IPS DF 4.7 (cell line): ENCODE results near the gene GRB10.
"Not testable (repeated sequence)": the region's sequence is repeated elsewhere in the genome, so short reads cannot be mapped to it uniquely, and the experiment has no call there.

Experiments used
- DNase-seq: peaks from one replicate; pipeline ENCODE4 v3.0.0-alpha.2; 2013; ENCODE audit warnings: low spot score; ENCODE audit errors: extremely low read depth

The GRB10 gene

GRCh38 chr7:50745336-50745735, 37.4 kb downstream of the GRB10 start:
- no peak for DNase-seq

GRCh38 chr7:50743893-50744292, 38.8 kb downstream of the GRB10 start:
- no peak for DNase-seq

- DNase-seq = no peak
Measured at GRCh38 chr7:50743016-50743415, 39.7 kb downstream of the GRB10 start.

- DNase-seq = no peak
Measured at GRCh38 chr7:50742401-50742800, 40.3 kb downstream of the GRB10 start.

- DNase-seq = no peak
Measured at GRCh38 chr7:50739744-50740435, 42.8 kb downstream of the GRB10 start.

GRCh38 chr7:50738932-50739331, 43.8 kb downstream of the GRB10 start:
- DNase-seq = no peak

DNA sequence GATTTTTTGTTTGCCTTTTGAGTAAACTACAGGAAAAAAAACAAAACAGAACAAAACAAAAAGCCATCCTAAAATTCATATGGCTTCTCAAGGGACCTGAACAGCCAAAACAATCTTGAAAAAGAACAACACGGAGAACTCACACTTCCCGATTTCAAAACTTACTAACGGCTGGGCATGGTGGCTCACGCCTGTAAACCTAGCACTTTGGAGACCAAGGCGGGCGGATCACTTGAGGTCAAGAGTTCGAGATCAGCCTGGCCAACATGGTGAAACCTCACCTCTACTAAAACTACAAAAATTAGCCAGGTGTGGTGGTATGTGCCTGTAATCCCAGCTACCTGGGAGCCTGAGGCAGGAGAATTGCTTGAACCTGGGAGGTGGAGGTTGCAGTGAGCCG, 46.9 kb downstream of the GRB10 start:
- not testable (repeated sequence) for DNase-seq

DNA sequence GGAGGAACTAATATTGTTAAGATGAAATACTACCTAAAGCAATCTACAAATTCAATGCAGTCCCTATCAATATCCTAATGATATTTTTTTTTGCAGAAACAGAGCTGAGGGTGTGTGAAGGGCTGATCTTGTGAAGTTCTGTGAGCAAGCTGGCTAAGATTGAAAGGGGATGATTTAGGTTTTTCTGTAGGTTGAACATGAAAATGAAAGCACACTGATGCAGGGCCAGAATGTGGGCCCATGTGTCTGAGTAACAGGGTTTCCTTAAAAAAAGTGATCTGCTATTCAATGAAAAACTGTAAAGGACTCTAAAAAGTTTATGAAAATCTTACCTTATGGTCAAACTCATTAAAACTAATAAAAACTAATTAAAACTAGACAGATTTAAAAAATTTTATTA, 47.4 kb downstream of the GRB10 start:
- DNase-seq = no peak

GRCh38 chr7:50734246-50734645, 48.5 kb downstream of the GRB10 start:
- DNase-seq = no peak

GRCh38 chr7:50733552-50733951, 49.1 kb downstream of the GRB10 start:
- no peak for DNase-seq

DNA sequence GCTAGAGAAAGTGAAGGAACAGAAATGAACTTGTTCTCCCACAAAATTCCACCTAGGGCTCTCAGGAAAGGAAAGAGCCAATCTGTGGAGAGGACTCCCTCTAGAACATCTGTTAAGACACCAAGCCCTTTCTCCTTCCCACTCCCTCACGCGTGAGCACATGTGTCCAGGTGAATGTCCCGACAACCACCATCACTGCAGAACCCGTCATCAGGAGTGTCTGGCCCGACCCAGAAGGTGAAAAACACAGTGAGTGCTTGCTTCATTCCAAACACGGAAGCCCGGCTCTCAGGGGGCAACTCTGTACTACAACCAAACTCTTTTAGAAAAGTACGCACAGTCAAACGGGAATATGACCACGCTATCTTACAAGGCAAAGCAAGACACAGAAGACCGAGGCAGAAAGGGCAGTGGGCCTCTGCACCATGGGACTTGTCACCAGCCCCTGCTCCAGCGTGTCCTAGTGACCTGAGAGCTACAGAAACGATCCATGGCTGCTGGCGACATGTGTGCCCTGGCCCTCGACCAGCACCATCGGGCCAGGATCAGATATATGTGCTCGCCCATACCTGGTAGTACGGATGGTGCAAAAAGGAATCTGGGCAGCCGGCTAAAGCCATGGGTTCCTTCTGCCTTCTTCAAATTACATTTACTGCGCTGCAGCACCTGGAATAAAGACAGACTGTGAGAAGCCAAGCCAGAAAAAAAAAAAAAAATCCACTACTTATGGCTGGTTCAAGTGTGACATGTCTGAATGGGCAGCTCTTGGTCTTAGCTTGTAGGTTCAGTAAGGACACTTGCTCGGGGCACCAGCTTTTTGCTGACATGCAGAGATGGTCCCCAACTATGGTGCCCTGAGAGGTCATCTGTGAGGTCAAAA, 50.8 kb downstream of the GRB10 start:
- DNase-seq = no peak

DNA sequence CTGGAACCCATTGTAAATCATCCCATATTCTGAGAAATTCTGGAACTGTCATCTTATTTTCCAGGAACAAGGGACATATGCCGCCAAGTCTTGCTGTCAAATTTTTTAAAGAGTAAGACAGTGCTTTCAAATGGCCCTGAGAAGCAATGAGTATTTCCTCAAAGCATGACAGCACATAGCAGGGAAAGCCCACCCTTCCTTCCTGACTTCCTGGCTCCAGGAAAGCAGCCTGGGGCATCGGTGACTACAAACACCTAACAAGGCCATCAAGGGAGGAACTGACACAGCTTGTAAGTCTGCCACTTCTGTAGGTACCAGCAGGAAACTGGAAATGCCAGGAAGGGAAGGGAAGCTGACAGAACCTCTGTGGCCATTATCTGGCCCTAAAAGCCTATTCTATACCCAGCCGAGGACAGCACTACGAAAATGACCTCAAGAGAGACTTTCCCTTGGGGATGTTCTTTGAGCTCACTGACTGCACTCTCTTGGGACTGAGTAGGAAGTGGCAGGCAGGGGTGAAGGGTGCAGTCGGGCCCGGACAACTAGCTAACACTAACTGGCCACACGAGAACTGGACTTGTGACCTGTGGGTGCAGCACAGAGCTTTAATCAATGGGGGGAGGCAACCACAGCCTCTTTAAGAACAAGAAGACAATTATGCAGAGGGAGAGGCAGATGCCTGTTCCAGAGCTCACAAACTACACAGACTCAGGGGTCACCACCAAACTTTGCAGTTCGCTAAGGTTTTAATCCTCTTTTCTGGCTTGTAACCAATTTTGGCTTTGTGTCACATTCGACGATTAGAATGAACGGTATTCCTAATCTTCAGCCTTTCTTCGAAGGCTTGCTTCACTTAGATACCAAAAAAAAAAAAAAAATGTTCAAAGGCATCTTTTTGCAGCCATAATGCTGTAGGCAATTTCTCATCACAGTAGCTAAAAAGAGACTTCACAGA, 52.0 kb downstream of the GRB10 start:
- DNase-seq = no peak

DNA sequence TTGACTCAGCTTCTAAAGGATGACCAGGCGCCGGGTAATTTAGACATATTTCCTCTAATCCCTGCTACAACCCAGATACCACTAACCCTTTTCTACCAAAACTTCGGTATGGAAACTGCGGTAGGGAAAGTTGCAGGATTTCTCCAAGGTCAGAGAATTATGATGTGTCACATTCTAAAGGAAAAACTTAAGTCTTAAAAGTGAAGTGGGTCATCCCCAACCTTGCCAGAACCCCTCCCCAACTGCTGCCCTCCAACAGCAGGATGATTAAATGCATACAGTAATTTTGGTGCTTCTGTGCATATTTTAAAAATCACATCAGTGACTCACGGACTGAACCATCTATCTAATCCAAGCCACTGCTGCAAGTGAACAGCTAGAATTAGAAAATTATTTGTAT, 52.7 kb downstream of the GRB10 start:
- DNase-seq = no peak

DNA sequence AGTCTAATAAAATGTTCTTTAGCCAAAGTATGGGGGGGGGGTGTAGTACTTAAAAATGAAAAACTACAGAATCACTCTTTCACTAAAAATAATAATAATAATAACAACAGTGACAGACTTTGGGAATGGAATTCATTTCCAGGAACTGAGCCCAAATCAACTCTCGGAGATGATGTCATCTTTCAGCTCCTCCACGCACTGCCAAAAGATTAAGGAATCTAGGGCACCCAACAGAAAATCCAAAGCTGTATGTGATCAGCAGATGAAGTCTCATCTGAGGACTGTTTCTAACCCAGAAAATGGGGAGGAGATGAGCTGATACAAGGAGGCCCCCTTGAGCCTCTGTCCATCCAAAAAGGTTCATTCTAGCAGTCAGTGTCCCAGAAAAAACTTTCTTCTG, 54.5 kb downstream of the GRB10 start:
- no peak for DNase-seq

DNA sequence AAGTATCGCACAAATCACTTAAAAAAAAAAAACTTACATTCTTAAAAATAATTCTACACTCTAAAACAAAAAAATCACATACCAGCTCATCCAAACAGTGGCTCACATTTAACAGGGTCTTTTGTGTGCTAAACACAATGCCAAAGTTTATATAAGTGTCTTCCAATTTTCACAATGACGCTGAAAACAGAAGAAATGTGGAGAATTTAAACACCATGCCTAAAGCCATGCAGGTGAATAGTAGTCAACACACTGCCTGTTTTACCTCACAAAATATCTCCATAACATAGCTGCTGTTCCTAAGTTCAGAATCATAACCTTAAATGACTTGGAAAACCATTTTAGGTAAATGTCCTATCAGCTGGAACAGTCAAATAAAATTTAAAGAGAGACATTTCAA, 55.0 kb downstream of the GRB10 start:
- DNase-seq = no peak

DNA sequence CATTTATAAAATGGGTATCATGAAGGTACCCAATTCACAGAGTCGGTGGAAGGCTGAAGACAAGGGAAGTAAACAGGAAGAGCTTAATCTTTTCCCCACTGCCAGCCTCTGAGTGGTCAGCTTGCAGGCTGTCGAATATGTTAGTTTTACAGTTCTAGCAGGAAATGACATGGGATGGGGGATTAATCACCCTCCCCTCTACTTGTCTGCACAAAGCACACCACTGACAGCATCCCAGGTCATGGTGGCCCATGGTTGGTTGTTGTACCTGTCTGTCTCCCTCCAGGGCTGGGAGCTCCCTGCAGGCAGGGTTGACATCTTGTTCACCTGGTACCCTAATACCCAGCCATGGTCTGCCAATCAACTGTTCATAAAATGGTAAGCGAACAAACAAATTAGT, 55.6 kb downstream of the GRB10 start:
- DNase-seq = no peak

DNA sequence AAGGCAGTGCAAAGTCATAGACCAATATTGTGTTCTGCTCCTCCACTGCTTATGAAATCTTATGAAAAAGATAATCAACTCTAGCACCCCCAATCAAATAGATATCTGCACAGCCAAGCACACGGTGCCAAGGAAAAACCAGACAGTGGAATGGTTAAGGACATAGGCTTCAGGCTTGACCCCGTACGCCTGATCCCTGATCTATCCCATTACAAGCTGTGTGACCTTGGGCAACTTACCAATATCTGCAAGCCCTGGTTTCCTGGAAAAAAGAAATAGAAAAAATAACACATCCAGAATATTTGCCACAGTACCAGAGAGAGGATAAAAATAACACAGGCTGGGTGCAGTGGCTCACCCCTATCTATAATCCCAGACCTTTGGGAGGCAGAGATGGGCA, 56.9 kb downstream of the GRB10 start:
- no peak for DNase-seq

DNA sequence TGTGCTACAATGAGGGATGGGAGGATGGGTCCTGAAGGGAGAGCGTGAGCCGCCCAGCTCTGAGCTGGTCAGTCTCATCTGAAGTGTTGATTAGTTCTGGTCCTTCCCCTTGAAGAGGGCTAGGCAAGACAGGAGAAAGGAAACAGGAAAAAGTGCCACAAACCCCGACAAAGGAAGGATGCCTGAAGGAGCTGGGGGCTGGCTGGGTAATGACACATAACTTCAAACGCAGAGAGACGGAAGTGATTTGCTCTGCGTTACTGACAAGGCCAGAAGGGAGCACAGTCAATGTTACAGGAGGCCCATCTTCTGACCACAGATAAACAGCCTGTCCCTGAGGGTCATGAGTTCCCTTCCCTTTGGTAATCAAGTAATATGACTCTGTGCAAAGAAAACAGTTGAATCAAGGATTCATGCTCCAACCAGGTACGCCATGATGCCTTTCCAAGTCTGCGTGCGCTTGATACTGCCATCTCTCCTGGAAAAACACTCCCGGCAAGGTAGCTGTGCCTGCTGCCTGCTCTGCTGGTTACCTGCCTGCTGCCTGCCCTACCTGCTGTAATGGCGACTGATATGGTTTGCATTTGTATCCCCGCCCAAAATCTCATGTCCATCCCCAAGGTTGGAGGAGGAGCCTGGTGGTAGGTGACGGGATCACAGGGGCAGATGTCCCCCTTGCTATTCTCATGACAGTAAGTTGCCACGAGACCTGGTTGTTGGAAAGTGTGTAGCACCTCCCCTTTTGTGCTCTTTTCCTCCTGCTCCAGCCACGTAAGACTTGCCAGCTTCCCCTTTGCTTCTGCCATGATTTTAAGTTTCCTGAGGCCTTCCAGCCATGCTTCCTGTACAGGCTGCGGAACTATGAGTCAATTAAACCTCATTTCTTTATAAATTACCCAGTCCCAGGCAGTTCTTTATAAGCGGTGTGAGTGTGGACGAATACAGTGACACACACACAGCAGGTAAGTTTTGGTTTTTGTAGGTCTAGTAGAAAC, 57.9 kb downstream of the GRB10 start:
- no peak for DNase-seq

DNA sequence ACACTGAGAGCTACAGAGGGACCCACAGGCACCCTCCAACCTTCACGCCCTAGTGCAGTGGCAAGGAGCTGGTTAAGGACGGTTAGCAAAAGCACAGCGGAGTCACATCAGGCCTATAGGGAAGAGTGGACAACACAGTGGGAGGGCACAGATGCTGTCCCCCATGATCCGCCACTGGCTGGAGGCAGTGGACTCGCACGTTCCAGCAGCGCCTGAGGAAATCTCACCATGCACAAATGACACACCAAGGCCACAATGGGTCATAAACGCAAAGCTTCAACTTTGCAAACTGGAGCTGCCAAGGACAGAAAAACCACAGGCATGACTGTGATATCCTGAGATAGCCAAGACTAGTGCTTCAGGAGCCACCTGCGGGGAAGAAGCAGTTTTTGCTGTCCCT, 58.8 kb downstream of the GRB10 start:
- DNase-seq = no peak

DNA sequence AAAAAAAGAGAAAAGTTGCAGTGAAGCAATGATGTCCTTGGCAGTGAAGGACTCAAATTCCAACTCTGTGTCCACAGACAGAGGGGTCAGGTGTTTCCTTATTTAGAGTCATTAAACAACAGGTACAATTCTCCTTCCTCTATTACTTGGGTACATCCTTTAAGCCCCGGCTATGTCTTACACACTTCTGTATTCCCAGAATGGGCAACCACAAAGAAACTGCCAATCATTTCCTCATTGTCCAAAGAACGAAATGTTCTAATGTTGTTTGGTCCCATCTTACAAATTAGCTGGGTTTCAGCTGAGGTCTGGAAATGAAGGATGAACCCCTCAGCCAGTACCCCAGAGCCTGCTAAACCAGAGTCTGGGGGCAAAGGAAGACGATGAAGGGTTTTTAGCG, 59.5 kb downstream of the GRB10 start:
- no peak for DNase-seq
